ENCODE data around the gene LRMDA. TPM values are rescaled to one million over a fixed set of nuclear protein-coding genes. Genes with fewer than 3 reads are reported as not detected.

The LRMDA gene
- total RNA-seq, 4 donors from 2014 or later, result 9.8 to 18.6 (median 15.8) TPM

GRCh38 chr10:76188216-76188615 lies 756.8 kb downstream of the LRMDA start:
- no peaks in the 10 kb centered on the region for H3K27me3 ChIP-seq
- H3K9me3 ChIP-seq, result no peaks in the 10 kb centered on the region
- H3K4me3 ChIP-seq, result no peak overlapping the region
- no peak for DNase-seq (ENCODE audit: low spot score in 2 of 2)
- 82 to 83% methylated on average over 3 of the region's 3 CpGs for WGBS, 2 donors
- no peaks in the 10 kb centered on the region for H3K4me1 ChIP-seq
- TF ChIP-seq POLR2A (IDR thresholded peaks at IDR 0.05) (no peak), EP300 (IDR thresholded peaks at IDR 0.05) (no peak), CTCF (IDR thresholded peaks at IDR 0.05) (no peak)
- no peaks in the 10 kb centered on the region for H3K36me3 ChIP-seq
- H3K27ac ChIP-seq, result no peak overlapping the region

GRCh38 chr10:76190634-76191270 lies 759.3 kb downstream of the LRMDA start:
- no peak for DNase-seq (ENCODE audit: low spot score in 2 of 2)
- Histone ChIP-seq H3K27me3 (no peaks in the 10 kb centered on the region), H3K9me3 (no peaks in the 10 kb centered on the region), H3K4me3 (no peak overlapping the region), H3K27ac (no peak overlapping the region), H3K36me3 (no peaks in the 10 kb centered on the region), H3K4me1 (peaks cover 0 to 6% (median under 1%) of the 10 kb centered on the region in 4 donors)
- 84 to 91% methylated on average over 8 of the region's 8 CpGs for WGBS, 2 donors
- TF ChIP-seq POLR2A (IDR thresholded peaks at IDR 0.05), result no peak
- no peak for TF ChIP-seq EP300 (IDR thresholded peaks at IDR 0.05)
- TF ChIP-seq CTCF (IDR thresholded peaks at IDR 0.05), result no peak

GRCh38 chr10:76191336-76191735 lies 759.9 kb downstream of the LRMDA start:
- 100% methylated on average over 1 of the region's 1 CpG for WGBS, 2 donors
- no peaks in the 10 kb centered on the region for H3K9me3 ChIP-seq
- no peak for TF ChIP-seq CTCF (IDR thresholded peaks at IDR 0.05)
- TF ChIP-seq EP300 (IDR thresholded peaks at IDR 0.05), result no peak
- TF ChIP-seq POLR2A (IDR thresholded peaks at IDR 0.05), result no peak
- H3K4me3 ChIP-seq, result no peak overlapping the region
- no peak overlapping the region for H3K27ac ChIP-seq
- no peaks in the 10 kb centered on the region for H3K27me3 ChIP-seq
- no peaks in the 10 kb centered on the region for H3K36me3 ChIP-seq
- peaks cover 0 to 8% (median 3%) of the 10 kb centered on the region in 4 donors for H3K4me1 ChIP-seq
- DNase-seq (ENCODE audit: low spot score in 2 of 2), result no peak

GRCh38 chr10:76192151-76192550 lies 760.7 kb downstream of the LRMDA start:
- no peak overlapping the region for H3K4me3 ChIP-seq
- 96 to 98% methylated on average over 2 of the region's 2 CpGs for WGBS, 2 donors
- no peaks in the 10 kb centered on the region for H3K36me3 ChIP-seq
- H3K27me3 ChIP-seq, result no peaks in the 10 kb centered on the region
- H3K4me1 ChIP-seq, result peaks cover 0 to 8% (median 4%) of the 10 kb centered on the region in 4 donors
- no peak overlapping the region for H3K27ac ChIP-seq
- no peak for TF ChIP-seq POLR2A (IDR thresholded peaks at IDR 0.05)
- TF ChIP-seq EP300 (IDR thresholded peaks at IDR 0.05), result no peak
- TF ChIP-seq CTCF (IDR thresholded peaks at IDR 0.05), result no peak
- no peaks in the 10 kb centered on the region for H3K9me3 ChIP-seq
- no peak for DNase-seq (ENCODE audit: low spot score in 2 of 2)

GRCh38 chr10:76192694-76193320 lies 761.4 kb downstream of the LRMDA start:
- no peak for TF ChIP-seq POLR2A (IDR thresholded peaks at IDR 0.05)
- no peak for TF ChIP-seq EP300 (IDR thresholded peaks at IDR 0.05)
- no peak for TF ChIP-seq CTCF (IDR thresholded peaks at IDR 0.05)
- Histone ChIP-seq H3K27ac (no peak overlapping the region), H3K27me3 (no peaks in the 10 kb centered on the region), H3K36me3 (no peaks in the 10 kb centered on the region), H3K4me3 (no peak overlapping the region), H3K9me3 (no peaks in the 10 kb centered on the region), H3K4me1 (peaks cover 0 to 8% (median 4%) of the 10 kb centered on the region in 4 donors)
- 89 to 90% methylated on average over 7 of the region's 7 CpGs for WGBS, 2 donors
- no peak for DNase-seq (ENCODE audit: low spot score in 2 of 2)

Measured in tibial nerve (tissue), 4 donors.